Fibroblast of pulmonary artery (primary cell): ENCODE data around the gene RUVBL2.
A peak's percentile ranks its signal among the peaks of the same experiment; 100 is the strongest.

Experiments
- DNase-seq: peaks from one replicate; pipeline ENCODE4 v3.0.0-alpha.2; 2010; ENCODE audit warnings: low read depth
- H3K4me3 ChIP-seq: replicated peaks from 2 replicates; pipeline ENCODE4 v1.5.1; 2011; ENCODE audit warnings: low read depth, mild to moderate bottlenecking, control low read depth, low read length, moderate library complexity
- CTCF ChIP-seq: IDR thresholded peaks from 2 replicates; pipeline ENCODE4 v1.5.1; 2011; ENCODE audit warnings: mild to moderate bottlenecking, control low read depth, low read length, inconsistent platforms; ENCODE audit errors: missing control alignments

The RUVBL2 gene

DNA sequence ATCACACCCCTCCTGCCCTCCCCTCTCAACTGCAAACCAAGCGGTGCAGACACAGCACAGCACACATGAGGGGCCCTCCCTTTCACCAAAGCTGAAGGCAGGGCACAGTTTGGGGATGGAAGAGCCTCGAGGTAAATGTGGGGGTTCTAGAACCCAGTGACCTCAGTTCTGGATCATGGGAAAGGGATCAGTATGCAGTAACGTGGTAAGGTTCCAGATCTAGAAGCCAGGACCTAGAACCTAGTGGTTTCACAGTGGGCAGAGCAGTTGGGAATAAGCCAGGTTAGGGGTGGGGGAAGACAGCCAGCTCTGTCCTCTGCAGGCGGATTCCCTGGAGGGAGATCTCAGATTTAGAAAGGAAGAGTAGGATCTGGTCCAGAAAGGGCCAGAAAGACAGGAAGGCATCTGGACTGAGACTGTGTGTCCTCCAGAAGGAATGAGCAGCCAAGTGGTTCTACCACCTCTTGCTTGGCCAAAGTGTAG lies 25.5 kb upstream of the RUVBL2 start:
- peak overlapping the region; percentile 99 for H3K4me3 ChIP-seq
- no peak for TF ChIP-seq CTCF
- peak; percentile 76 for DNase-seq

- TF ChIP-seq CTCF = no peak
- DNase-seq = no peak
- no peak overlapping the region for H3K4me3 ChIP-seq
Observed at GRCh38 chr19:48968813-48969218, 24.9 kb upstream of the RUVBL2 start.

- no peak for DNase-seq
- TF ChIP-seq CTCF = no peak
- no peak overlapping the region for H3K4me3 ChIP-seq
Observed at GRCh38 chr19:48969276-48970138, 24.2 kb upstream of the RUVBL2 start.

GRCh38 chr19:48970139-48970766 lies 23.4 kb upstream of the RUVBL2 start:
- DNase-seq = no peak
- no peak overlapping the region for H3K4me3 ChIP-seq
- TF ChIP-seq CTCF = no peak

GRCh38 chr19:48970923-48971395 lies 22.7 kb upstream of the RUVBL2 start:
- DNase-seq = peak; percentile 85
- peak; percentile 96 for TF ChIP-seq CTCF
- no peak overlapping the region for H3K4me3 ChIP-seq

- no peak overlapping the region for H3K4me3 ChIP-seq
- TF ChIP-seq CTCF = no peak
- DNase-seq = no peak
Observed at GRCh38 chr19:48975947-48976847, 17.5 kb upstream of the RUVBL2 start.
